ENCODE results near the gene VPS13D.
"Not testable (repeated sequence)": the region's sequence is repeated elsewhere in the genome, so short reads cannot be mapped to it uniquely, and the experiment has no call there.

The VPS13D gene

DNA sequence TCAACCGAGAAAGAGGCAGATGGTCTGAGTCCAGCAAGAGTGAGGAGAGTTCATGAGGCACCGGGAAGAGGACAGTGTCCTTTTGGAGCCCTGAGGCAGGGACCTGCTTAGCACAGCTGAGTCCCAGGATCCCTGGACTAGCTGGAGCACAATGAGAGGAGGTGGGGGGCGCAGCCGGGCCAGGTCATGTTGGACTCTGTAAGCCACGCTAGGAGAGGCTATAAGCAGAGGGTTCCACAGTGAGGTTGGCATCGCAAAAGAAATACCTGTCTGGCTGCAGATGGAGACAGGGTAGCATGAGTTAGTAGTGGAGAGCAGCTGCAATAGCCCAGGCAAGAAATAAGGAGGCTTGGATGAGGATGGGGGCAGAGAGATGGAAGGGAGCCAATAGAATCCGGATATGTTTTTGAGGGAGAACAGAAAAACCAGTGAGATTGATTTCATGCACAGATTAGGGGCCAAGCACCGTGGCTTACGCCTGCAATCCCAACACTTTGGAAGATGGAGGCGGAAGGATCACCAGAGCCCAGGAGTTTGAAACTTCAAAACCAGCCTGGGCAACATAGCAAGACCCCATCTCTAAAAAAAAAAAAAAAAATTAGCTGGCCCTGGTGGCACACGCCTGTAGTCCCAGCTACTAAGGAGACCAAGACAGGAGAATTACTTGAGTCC is 290.0 kb downstream of the VPS13D start:
- Histone ChIP-seq H3K9me3 (ENCODE audit: control insufficient read depth, insufficient read depth, low read length) (no peaks in the 10 kb centered on the region), H3K4me3 (ENCODE audit: low read depth, low read length) (no peak overlapping the region), H3K27me3 (ENCODE audit: control insufficient read depth, insufficient read depth, low read length) (no peaks in the 10 kb centered on the region), H3K4me1 (ENCODE audit: control insufficient read depth, insufficient read depth, low read length) (no peaks in the 10 kb centered on the region), H3K36me3 (ENCODE audit: control insufficient read depth, insufficient read depth, low read length) (no peaks in the 10 kb centered on the region), H3K9ac (ENCODE audit: low read depth, low read length) (no peak overlapping the region), H3K27ac (ENCODE audit: low read depth, low read length) (no peak overlapping the region)

GRCh38 chr1:12521096-12521495 is 291.3 kb downstream of the VPS13D start:
- no peak overlapping the region for H3K27ac ChIP-seq (ENCODE audit: low read depth, low read length)
- H3K9me3 ChIP-seq (ENCODE audit: control insufficient read depth, insufficient read depth, low read length) = no peaks in the 10 kb centered on the region

GRCh38 chr1:12522780-12523179 is 292.9 kb downstream of the VPS13D start:
- not testable (repeated sequence) for H3K27ac ChIP-seq (ENCODE audit: low read depth, low read length); H3K36me3 ChIP-seq (ENCODE audit: control insufficient read depth, insufficient read depth, low read length); H3K4me1 ChIP-seq (ENCODE audit: control insufficient read depth, insufficient read depth, low read length); H3K9me3 ChIP-seq (ENCODE audit: control insufficient read depth, insufficient read depth, low read length); H3K9ac ChIP-seq (ENCODE audit: low read depth, low read length); H3K4me3 ChIP-seq (ENCODE audit: low read depth, low read length); H3K27me3 ChIP-seq (ENCODE audit: control insufficient read depth, insufficient read depth, low read length)

More at GRCh38 chr1:12521096-12521495, 291.3 kb downstream of the VPS13D start:
- Histone ChIP-seq H3K36me3 (ENCODE audit: control insufficient read depth, insufficient read depth, low read length) (no peaks in the 10 kb centered on the region), H3K4me1 (ENCODE audit: control insufficient read depth, insufficient read depth, low read length) (no peaks in the 10 kb centered on the region), H3K27me3 (ENCODE audit: control insufficient read depth, insufficient read depth, low read length) (no peaks in the 10 kb centered on the region), H3K4me3 (ENCODE audit: low read depth, low read length) (no peak overlapping the region), H3K9ac (ENCODE audit: low read depth, low read length) (no peak overlapping the region)

DNA sequence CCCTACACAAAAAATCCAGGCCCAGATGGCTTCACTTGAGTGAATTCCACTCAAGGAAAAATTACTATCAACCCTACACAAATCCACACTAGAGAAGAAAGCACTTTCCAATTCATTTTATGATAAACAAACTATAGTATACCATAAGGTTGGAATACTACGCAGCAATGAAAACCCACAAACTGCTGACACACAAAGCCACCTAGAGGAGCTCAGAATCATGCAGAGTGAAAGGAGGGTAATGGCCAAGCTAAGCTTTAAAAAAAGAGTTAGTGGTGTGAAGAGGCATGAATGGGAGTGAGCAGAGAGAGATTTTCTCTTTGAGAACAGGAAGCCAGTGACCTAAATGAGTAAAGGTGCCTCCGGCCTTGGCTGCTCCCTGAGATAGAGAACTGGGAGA is 294.4 kb downstream of the VPS13D start:
- no peak overlapping the region for H3K9ac ChIP-seq (ENCODE audit: low read depth, low read length)
- H3K9me3 ChIP-seq (ENCODE audit: control insufficient read depth, insufficient read depth, low read length) = no peaks in the 10 kb centered on the region
- no peaks in the 10 kb centered on the region for H3K36me3 ChIP-seq (ENCODE audit: control insufficient read depth, insufficient read depth, low read length)
- H3K4me1 ChIP-seq (ENCODE audit: control insufficient read depth, insufficient read depth, low read length) = no peaks in the 10 kb centered on the region
- H3K4me3 ChIP-seq (ENCODE audit: low read depth, low read length) = no peak overlapping the region
- no peak overlapping the region for H3K27ac ChIP-seq (ENCODE audit: low read depth, low read length)
- H3K27me3 ChIP-seq (ENCODE audit: control insufficient read depth, insufficient read depth, low read length) = no peaks in the 10 kb centered on the region

DNA sequence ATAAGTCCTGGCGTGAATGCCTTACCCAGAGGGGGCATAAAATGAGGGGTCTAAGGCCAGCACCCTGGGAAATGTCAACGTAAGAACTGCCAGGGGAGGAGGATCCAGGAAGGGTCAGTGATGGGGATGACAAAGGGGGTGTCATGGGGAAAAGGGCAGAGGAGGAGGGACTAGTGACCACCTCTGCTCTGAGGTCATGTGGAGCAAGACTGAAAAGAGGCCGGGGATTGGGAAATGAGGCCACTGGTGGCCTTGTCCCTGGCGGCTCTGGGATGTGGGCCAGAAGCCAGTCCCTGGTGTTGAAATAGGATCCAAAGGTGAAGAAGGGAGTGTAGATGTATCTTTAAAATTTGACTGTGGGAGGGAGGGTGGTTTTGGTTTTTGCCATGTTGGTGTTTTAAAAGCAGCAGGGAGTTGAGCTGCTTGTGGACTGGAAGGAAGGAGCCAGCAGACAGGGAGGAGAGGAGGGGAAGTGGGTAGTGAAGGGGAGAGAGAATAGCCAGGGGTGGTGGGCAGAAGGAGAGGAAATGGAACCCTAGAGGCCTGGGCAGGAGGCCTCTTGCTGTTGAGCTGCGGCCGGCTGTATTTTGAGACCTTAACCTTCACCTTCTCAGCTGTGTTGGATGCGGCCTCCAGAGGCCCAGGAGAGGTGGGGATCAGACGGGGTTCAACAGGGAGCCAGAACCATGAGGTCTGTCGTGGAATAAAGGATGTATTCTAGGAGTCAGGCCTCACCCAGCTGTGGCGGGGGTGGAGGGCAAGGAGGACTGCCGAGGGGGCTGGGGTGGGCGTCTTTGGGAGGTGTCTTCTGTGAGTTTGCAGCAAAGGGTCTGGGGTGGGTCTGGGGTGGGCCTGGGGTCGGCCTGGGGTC is 295.7 kb downstream of the VPS13D start:
- Histone ChIP-seq H3K27me3 (ENCODE audit: control insufficient read depth, insufficient read depth, low read length) (no peaks in the 10 kb centered on the region), H3K9me3 (ENCODE audit: control insufficient read depth, insufficient read depth, low read length) (no peaks in the 10 kb centered on the region), H3K4me1 (ENCODE audit: control insufficient read depth, insufficient read depth, low read length) (no peaks in the 10 kb centered on the region), H3K36me3 (ENCODE audit: control insufficient read depth, insufficient read depth, low read length) (no peaks in the 10 kb centered on the region), H3K27ac (ENCODE audit: low read depth, low read length) (no peak overlapping the region), H3K9ac (ENCODE audit: low read depth, low read length) (no peak overlapping the region), H3K4me3 (ENCODE audit: low read depth, low read length) (no peak overlapping the region)

- H3K4me3 ChIP-seq (ENCODE audit: low read depth, low read length) = no peak overlapping the region
- H3K36me3 ChIP-seq (ENCODE audit: control insufficient read depth, insufficient read depth, low read length) = no peaks in the 10 kb centered on the region
- no peak overlapping the region for H3K9ac ChIP-seq (ENCODE audit: low read depth, low read length)
- H3K4me1 ChIP-seq (ENCODE audit: control insufficient read depth, insufficient read depth, low read length) = no peaks in the 10 kb centered on the region
- no peak overlapping the region for H3K27ac ChIP-seq (ENCODE audit: low read depth, low read length)
- H3K27me3 ChIP-seq (ENCODE audit: control insufficient read depth, insufficient read depth, low read length) = no peaks in the 10 kb centered on the region
- H3K9me3 ChIP-seq (ENCODE audit: control insufficient read depth, insufficient read depth, low read length) = no peaks in the 10 kb centered on the region
Measured at GRCh38 chr1:12527564-12527963, 297.7 kb downstream of the VPS13D start.

DNA sequence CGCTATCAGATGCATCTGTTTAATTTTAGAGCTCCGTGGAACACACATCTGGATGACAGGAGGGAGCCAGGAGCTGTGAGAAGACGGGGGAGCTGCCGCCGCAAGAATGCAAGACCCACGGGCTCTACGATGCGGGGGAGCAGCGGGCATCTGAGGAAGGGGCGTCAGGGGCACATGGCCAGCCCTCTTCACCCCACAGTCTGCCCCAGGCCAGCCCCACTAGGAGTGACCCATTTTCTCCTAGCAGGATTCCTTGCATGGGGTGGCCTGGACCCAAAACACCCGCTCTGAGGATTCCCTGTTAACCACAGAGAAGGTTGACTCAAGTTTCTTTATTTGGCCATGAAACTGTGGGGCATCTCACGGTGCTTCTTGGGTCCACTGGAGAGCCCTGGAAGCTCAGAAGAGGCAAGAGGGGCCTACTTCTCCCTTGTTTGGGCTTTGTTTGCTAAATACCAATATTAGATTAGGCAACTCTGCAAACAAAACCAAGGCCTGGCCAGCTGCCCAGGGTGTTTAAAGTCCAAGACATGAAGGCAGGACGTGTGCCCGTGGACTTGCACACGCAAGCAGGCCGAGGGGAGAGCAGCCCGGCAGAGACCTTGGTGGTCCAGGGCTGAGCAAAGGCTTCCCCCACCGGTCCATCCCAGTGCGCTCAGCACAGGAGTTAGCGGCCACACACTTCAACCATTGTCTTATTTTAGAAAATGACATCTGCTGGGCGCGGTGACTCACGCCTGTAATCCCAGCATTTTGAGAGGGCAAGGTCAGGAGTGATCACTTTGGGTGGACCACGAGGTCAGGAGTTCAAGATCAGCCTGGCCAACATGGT is 298.4 kb downstream of the VPS13D start:
- Histone ChIP-seq H3K4me1 (ENCODE audit: control insufficient read depth, insufficient read depth, low read length) (no peaks in the 10 kb centered on the region), H3K9ac (ENCODE audit: low read depth, low read length) (no peak overlapping the region), H3K36me3 (ENCODE audit: control insufficient read depth, insufficient read depth, low read length) (no peaks in the 10 kb centered on the region), H3K4me3 (ENCODE audit: low read depth, low read length) (no peak overlapping the region), H3K27ac (ENCODE audit: low read depth, low read length) (no peak overlapping the region), H3K9me3 (ENCODE audit: control insufficient read depth, insufficient read depth, low read length) (no peaks in the 10 kb centered on the region), H3K27me3 (ENCODE audit: control insufficient read depth, insufficient read depth, low read length) (no peaks in the 10 kb centered on the region)

- Histone ChIP-seq H3K36me3 (ENCODE audit: control insufficient read depth, insufficient read depth, low read length) (no peaks in the 10 kb centered on the region), H3K4me3 (ENCODE audit: low read depth, low read length) (no peak overlapping the region), H3K27me3 (ENCODE audit: control insufficient read depth, insufficient read depth, low read length) (no peaks in the 10 kb centered on the region), H3K9me3 (ENCODE audit: control insufficient read depth, insufficient read depth, low read length) (no peaks in the 10 kb centered on the region), H3K9ac (ENCODE audit: low read depth, low read length) (no peak overlapping the region), H3K27ac (ENCODE audit: low read depth, low read length) (no peak overlapping the region), H3K4me1 (ENCODE audit: control insufficient read depth, insufficient read depth, low read length) (no peaks in the 10 kb centered on the region)
Measured at GRCh38 chr1:12529640-12530174, 299.9 kb downstream of the VPS13D start.

DNA sequence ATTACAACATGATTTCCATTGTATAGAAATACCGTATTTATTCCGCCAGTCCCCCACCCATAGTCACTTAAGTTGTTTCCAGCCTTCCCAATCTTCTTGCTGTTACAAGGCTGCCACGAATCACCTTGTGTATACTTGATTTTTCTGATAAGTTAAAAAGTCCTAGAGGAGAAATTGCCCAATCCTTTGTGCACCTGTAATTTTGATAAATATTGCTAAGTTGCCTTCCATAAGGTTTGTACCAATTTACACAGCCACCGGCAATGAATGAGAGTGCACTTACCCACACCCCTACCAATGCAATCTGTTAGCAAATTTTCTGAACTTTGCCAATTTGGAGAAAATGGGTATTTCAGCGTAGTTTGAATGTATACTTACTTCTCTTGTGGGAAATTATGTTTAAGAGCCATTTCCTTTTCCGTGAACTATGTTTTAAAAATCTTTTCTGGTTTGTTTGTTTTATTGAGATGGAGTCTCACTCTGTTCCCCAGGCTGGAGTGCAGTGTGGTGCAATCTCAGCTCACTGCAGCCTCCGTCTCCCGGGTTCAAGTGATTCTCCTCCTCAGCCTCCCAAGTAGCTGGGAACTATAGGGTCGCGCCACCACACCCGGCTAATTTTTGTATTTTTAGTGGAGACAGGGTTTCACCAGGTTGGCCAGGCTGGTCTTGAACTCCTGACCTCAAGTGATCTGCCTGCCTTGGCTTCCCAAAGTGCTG is 300.8 kb downstream of the VPS13D start:
- no peaks in the 10 kb centered on the region for H3K4me1 ChIP-seq (ENCODE audit: control insufficient read depth, insufficient read depth, low read length)
- no peaks in the 10 kb centered on the region for H3K36me3 ChIP-seq (ENCODE audit: control insufficient read depth, insufficient read depth, low read length)
- no peaks in the 10 kb centered on the region for H3K9me3 ChIP-seq (ENCODE audit: control insufficient read depth, insufficient read depth, low read length)
- H3K27me3 ChIP-seq (ENCODE audit: control insufficient read depth, insufficient read depth, low read length) = no peaks in the 10 kb centered on the region
- no peak overlapping the region for H3K4me3 ChIP-seq (ENCODE audit: low read depth, low read length)
- no peak overlapping the region for H3K9ac ChIP-seq (ENCODE audit: low read depth, low read length)
- no peak overlapping the region for H3K27ac ChIP-seq (ENCODE audit: low read depth, low read length)

GRCh38 chr1:12531179-12531499 is 301.3 kb downstream of the VPS13D start:
- Histone ChIP-seq H3K36me3 (ENCODE audit: control insufficient read depth, insufficient read depth, low read length) (no peaks in the 10 kb centered on the region), H3K4me1 (ENCODE audit: control insufficient read depth, insufficient read depth, low read length) (no peaks in the 10 kb centered on the region), H3K9me3 (ENCODE audit: control insufficient read depth, insufficient read depth, low read length) (no peaks in the 10 kb centered on the region), H3K27ac (ENCODE audit: low read depth, low read length) (no peak overlapping the region), H3K4me3 (ENCODE audit: low read depth, low read length) (no peak overlapping the region), H3K9ac (ENCODE audit: low read depth, low read length) (no peak overlapping the region), H3K27me3 (ENCODE audit: control insufficient read depth, insufficient read depth, low read length) (no peaks in the 10 kb centered on the region)
